GM23248 (cell line): ENCODE data around the gene CA4. TPM values are rescaled to one million over a fixed set of nuclear protein-coding genes. Genes with fewer than 3 reads are reported as not detected.
"Not testable (repeated sequence)": the region's sequence is repeated elsewhere in the genome, so short reads cannot be mapped to it uniquely, and the experiment has no call there.

Experiments used
- DNase-seq: peaks from one replicate; pipeline ENCODE4 v3.0.0-alpha.2; 2015
- H2AFZ ChIP-seq: fragments of 200-600 bp; sonication (generic); 2 replicates; pipeline ENCODE4 v1.6.1; 2016; ENCODE audit warnings: antibody characterized with exemption
- H3F3A ChIP-seq: fragments of 200-600 bp; sonication (generic); 2 replicates; pipeline ENCODE4 v1.6.1; 2016; ENCODE audit warnings: mild to moderate bottlenecking, antibody characterized with exemption, mixed run types; ENCODE audit not compliant: insufficient read depth
- H3K27ac ChIP-seq: fragments of 200-600 bp; sonication (generic); 2 replicates; pipeline ENCODE4 v1.5.1; 2016; ENCODE audit warnings: mild to moderate bottlenecking
- H3K27me3 ChIP-seq: fragments of 200-600 bp; sonication (generic); replicated peaks from 2 replicates; pipeline ENCODE4 v1.6.1; 2016; ENCODE audit warnings: mild to moderate bottlenecking; ENCODE audit not compliant: insufficient read depth
- H3K36me3 ChIP-seq: fragments of 200-600 bp; sonication (generic); 2 replicates; pipeline ENCODE4 v1.6.1; 2016; ENCODE audit warnings: low read depth, mild to moderate bottlenecking
- H3K4me1 ChIP-seq: fragments of 200-600 bp; sonication (generic); 2 replicates; pipeline ENCODE4 v1.6.1; 2016; ENCODE audit warnings: mild to moderate bottlenecking; ENCODE audit not compliant: insufficient read depth
- H3K4me2 ChIP-seq: fragments of 200-600 bp; sonication (generic); one replicate; pipeline ENCODE4 v1.6.1; 2016; ENCODE audit warnings: mild to moderate bottlenecking; ENCODE audit not compliant: unreplicated experiment
- H3K4me3 ChIP-seq: fragments of 200-600 bp; sonication (generic); 2 replicates; pipeline ENCODE4 v1.5.1; 2016; ENCODE audit warnings: mild to moderate bottlenecking
- H3K79me2 ChIP-seq: fragments of 200-600 bp; sonication (generic); 2 replicates; pipeline ENCODE4 v1.6.1; 2016; ENCODE audit warnings: mild to moderate bottlenecking; ENCODE audit not compliant: insufficient read depth
- H3K9ac ChIP-seq: fragments of 200-600 bp; sonication (generic); 2 replicates; pipeline ENCODE4 v1.6.1; 2016; ENCODE audit warnings: mild to moderate bottlenecking
- H3K9me2 ChIP-seq: fragments of 200-600 bp; sonication (generic); 2 replicates; pipeline ENCODE4 v1.6.1; 2016; ENCODE audit warnings: mixed run types, mild to moderate bottlenecking, moderate library complexity; ENCODE audit not compliant: insufficient read depth
- H3K9me3 ChIP-seq: fragments of 200-600 bp; sonication (generic); one replicate; pipeline ENCODE4 v1.6.1; 2017; ENCODE audit warnings: low read depth
- H4K20me1 ChIP-seq: fragments of 200-600 bp; sonication (generic); 2 replicates; pipeline ENCODE4 v1.6.0; 2016; ENCODE audit not compliant: insufficient read depth
- EZH2 ChIP-seq: fragments of 200-600 bp; sonication (generic); IDR thresholded peaks from 2 replicates; pipeline ENCODE4 v1.6.1; 2018; ENCODE audit warnings: antibody characterized with exemption, mild to moderate bottlenecking; ENCODE audit not compliant: insufficient read depth, poor library complexity, severe bottlenecking
- EZH2phosphoT487 ChIP-seq: fragments of 200-600 bp; sonication (generic); IDR thresholded peaks from 2 replicates; pipeline ENCODE4 v1.6.1; 2018; ENCODE audit warnings: antibody characterized with exemption, moderate library complexity, mild to moderate bottlenecking, low read depth; ENCODE audit not compliant: insufficient read depth
- WGBS, 2 experiments: methylation state at CpG; one replicate each; pipeline ENCODE4 v1.1.6; 2015 to 2017; ENCODE audit warnings: low lambda C conversion rate in 2 of 2, low coverage in 1 of 2; ENCODE audit errors: missing lambda C conversion rate in 2 of 2; 5-methylcytosine and 5-hydroxymethylcytosine counted together
- in situ Hi-C: fragments of 300-500 bp; cut with MboI; formaldehyde crosslinking; loops from 2 replicates; pipeline ENCODE4 v1.15.0; 2020
- polyA plus RNA-seq: library from polyadenylated mRNA; unstranded; fragments of >200 nt; fragmentation: Nextera tagmentation; extraction: Ambion mirVana; gene quantifications from 2 replicates; pipeline ENCODE4 v1.2.1, GENCODE V29; 2016
- total RNA-seq: library from RNA; depleted of rRNA; stranded (reverse); fragments of >200 nt; shearing (Covaris generic); gene quantifications from 2 replicates; pipeline ENCODE4 v1.2.3, GENCODE V29; 2014

CA4 gene
- total and polyA plus RNA-seq, 2 experiments from 2014 or later: not detected

DNA sequence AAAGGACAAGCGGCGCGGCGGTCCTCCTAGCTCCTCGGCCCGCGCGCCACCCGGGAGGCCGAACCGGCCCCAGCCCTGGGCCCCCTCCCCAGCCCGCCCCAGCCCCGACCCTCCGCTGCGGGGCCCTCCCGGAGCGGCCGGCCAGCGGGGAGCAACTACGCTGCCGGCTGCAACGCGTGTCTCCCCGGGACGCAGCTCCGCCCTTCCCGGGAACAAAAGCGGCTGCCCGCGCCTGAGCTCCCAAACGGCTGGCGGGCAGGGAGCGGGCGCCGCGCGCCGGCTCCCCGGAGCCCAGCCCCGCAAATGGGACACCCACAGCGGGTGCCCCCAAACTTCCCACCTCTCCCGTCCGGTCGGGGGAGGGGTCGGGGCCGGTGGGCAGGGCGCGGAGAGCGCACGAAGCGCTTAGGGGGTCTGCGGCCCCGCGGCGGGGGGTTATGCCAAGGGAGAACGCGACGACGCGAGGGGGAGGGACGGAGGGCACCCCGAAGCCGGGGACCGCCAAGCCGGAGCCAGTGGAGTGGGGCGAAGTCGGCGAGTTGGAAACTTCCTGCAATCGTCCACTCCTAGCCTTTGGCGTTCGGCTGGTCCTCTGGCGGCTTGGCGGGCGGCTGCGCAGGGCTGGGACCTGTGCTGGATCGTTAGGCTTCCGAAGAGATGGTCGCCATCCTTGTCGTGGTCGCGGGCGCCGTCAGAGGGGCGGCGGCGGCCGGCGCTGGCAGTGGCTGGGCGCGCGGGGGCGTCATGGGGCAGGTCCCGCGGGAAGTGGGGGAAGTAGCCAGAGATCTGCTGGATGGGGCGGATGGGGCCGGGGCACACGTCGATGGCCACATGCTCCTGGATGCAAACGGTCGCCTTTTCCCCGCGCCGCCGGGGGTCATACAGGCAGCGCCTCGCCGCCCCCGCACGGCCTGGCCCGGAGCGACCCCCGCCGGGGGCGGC is 29.7 kb upstream of the CA4 start:
- H2AFZ ChIP-seq, H4K20me1 ChIP-seq, H3K27me3 ChIP-seq, H3K4me1 ChIP-seq, H3K4me3 ChIP-seq, H3K36me3 ChIP-seq, DNase-seq, H3K27ac ChIP-seq, H3F3A ChIP-seq, H3K9me3 ChIP-seq, H3K4me2 ChIP-seq, H3K79me2 ChIP-seq, in situ Hi-C loops, H3K9ac ChIP-seq, H3K9me2 ChIP-seq: not testable (repeated sequence)
- no CpG with 5 or more reads among the region's 114 CpGs for WGBS, 2 experiments

DNA sequence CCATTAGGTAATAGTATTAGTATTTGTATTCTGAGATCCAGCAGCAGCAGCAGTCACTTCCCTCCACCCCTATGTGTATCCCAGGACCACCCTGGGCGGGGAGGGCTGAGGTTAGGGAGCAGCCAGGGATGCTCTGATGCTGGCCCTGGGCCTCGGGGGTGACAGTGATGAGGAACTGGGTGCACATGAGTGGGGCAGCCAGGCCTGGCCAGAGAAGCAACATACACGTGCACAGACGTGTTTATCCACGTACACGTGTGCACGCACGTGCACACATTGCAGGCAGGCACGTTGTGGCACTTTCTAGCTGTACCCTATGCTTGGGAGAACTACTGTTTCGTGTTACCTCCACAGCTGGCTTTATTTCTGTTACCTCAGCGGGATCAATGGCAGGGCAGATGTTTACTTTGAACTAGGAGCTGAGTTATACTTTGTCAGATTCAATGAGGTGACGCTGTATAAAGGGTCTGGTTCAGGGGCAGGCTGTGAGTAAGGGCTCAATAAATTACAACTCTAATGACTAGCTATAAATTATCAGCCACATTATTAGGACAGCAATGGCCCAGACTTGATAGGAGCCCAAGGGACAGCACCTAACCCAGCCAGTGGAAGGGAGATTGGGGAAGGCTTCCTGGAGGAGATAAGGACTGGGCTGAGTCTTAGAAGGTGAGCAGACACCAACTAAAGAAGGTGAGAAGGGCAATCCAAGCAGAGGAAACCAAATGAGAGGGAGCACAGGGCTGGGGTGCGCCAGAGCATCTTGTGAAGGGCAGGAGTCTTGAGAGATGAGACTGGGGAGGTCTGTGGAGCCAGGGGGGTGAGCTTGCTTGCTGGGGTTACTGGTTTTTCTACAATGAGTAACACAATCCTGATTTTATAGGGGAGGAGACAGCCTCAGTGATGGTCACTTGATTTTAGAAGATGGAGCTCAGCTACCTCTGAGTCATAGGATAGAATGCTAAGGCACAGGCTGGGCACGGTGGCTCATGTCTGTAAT is 22.4 kb upstream of the CA4 start:
- Histone ChIP-seq H3K27me3 (no peaks in the 10 kb centered on the region), H3K4me2 (no peak overlapping the region), H3K79me2 (no peaks in the 10 kb centered on the region), H2AFZ (no peak overlapping the region), H3K4me1 (no peaks in the 10 kb centered on the region), H3K9me3 (no peaks in the 10 kb centered on the region), H3K9ac (no peak overlapping the region), H3K9me2 (no peaks in the 10 kb centered on the region), H4K20me1 (no peaks in the 10 kb centered on the region), H3K27ac (no peak overlapping the region), H3K36me3 (no peaks in the 10 kb centered on the region), H3F3A (no peaks in the 10 kb centered on the region), H3K4me3 (no peak overlapping the region)
- WGBS, 2 experiments: 16 to 17% methylated on average over 14 of the region's 14 CpGs
- DNase-seq: no peak
- TF ChIP-seq EZH2phosphoT487: no peak
- no peak for TF ChIP-seq EZH2
- in situ Hi-C loops: no loop called here

DNA sequence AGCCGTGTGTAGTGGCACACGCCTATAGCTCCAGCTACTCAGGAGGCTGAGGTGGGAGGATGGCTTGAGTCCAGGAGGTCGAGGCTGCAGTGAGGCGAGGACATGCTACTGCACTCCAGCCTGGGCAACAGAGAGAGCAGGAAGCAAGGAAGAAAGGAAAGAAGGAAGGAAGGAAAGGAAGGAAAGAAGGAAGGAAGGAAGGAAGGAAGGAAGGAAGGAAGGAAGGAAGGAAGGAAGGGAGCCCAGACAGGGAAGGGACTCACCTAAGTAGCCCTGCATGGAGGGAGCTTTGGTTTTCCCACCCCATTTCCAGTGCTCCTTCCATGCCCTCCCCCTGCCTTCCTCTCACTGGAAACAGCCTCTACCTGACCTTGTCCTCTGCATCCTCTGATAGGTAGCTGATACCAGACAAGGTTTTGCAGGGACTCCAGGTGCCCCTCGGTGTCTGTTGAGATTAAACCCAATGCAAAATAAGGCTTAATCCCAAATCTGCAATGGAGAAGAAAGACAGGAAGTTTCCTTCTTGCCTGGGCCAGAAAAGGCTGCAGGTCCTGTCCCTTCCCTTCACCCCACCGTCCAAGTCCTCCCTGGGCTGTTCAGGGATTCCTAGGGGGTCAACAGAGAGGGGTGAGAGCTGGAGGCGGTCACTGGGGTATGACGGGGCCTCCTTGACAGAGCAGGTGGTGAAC is 21.5 kb upstream of the CA4 start:
- H3K79me2 ChIP-seq: no peaks in the 10 kb centered on the region
- TF ChIP-seq EZH2phosphoT487 (no peak), EZH2 (no peak)
- no peak overlapping the region for H2AFZ ChIP-seq
- H3K9me2 ChIP-seq: no peaks in the 10 kb centered on the region
- no peak overlapping the region for H3K9ac ChIP-seq
- H3K36me3 ChIP-seq: no peaks in the 10 kb centered on the region
- H3F3A ChIP-seq: no peaks in the 10 kb centered on the region
- no peaks in the 10 kb centered on the region for H4K20me1 ChIP-seq
- no peak for DNase-seq
- no peaks in the 10 kb centered on the region for H3K9me3 ChIP-seq
- WGBS, 2 experiments: 59 to 60% methylated on average over 8 of the region's 8 CpGs
- in situ Hi-C loops: no loop called here
- no peaks in the 10 kb centered on the region for H3K27me3 ChIP-seq
- no peak overlapping the region for H3K27ac ChIP-seq
- H3K4me1 ChIP-seq: no peaks in the 10 kb centered on the region
- H3K4me3 ChIP-seq: no peak overlapping the region
- no peak overlapping the region for H3K4me2 ChIP-seq

DNA sequence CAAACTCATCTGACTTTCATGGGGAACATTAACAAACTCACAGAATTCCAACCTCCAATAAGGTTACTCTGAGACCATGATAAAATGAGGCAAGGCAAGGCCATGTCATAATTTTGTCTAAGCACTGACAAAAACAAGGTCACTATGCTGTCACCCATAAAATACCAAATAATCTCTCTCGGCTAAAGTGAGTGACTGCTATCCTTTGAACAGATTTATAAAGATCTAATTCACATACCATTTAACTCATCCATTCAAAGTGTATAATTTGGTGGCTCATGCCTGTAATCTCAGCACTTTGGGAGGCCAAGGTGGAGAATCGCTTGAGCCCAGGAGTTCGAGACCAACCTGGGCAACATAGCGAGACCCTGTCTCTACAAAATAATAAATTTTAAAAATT is 20.6 kb upstream of the CA4 start:
- no peak for TF ChIP-seq EZH2phosphoT487
- no peak for TF ChIP-seq EZH2
- Histone ChIP-seq H3K9ac (no peak overlapping the region), H3K4me2 (no peak overlapping the region), H4K20me1 (no peaks in the 10 kb centered on the region), H3K27ac (no peak overlapping the region), H3K9me2 (no peaks in the 10 kb centered on the region), H3K79me2 (no peaks in the 10 kb centered on the region), H2AFZ (no peak overlapping the region), H3K4me3 (no peak overlapping the region), H3F3A (no peaks in the 10 kb centered on the region), H3K36me3 (no peaks in the 10 kb centered on the region), H3K4me1 (no peaks in the 10 kb centered on the region), H3K27me3 (no peaks in the 10 kb centered on the region), H3K9me3 (no peaks in the 10 kb centered on the region)
- in situ Hi-C loops: no loop called here
- WGBS, 2 experiments: 85 to 88% methylated on average over 4 of the region's 4 CpGs
- no peak for DNase-seq
